ENCODE results near the gene RNASE13.
"Not testable (repeated sequence)": the region's sequence is repeated elsewhere in the genome, so short reads cannot be mapped to it uniquely, and the experiment has no call there.

RNASE13 gene

DNA sequence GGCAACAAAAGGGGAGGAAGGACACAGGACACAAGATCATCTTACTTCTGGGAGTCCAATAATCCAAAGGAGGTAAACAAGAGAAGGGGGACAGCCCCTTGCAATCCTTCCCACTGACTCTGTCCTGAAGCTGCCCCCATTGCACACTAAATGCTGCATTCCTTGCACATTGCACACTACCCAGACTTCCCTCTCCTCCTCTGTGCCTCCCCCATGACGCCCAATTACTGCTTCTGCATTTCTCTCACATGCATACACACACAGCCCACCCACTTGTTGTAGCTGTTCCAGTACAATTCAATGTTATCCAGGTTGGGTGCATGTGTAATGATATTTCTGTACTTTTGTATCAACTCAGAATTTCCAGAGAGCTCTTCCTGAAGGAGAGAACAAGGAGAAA is 15.2 kb downstream of the RNASE13 start:
- peak; percentile 70 for DNase-seq

GRCh38 chr14:21018781-21019180 is 15.8 kb downstream of the RNASE13 start:
- no peak for DNase-seq

DNA sequence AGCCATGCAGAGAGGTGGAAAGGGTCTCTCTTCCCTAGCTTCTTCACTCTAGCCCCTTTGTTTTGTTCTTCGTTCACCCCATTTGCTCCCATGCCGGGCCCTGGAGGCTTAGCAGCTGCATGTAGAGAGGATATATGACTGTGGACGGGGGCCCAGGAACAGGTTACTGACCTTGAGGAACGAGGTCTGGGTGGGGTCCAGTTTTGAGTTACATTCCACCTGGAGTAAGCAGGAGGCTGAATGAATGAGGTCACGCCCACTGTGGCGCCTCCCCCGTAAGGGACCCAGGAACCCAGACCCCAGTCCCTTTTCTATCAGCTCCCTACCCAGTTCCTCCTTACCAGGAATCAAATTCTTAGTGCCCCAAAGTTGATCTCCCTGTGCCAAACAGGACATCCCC is 16.3 kb downstream of the RNASE13 start:
- DNase-seq, result no peak

DNA sequence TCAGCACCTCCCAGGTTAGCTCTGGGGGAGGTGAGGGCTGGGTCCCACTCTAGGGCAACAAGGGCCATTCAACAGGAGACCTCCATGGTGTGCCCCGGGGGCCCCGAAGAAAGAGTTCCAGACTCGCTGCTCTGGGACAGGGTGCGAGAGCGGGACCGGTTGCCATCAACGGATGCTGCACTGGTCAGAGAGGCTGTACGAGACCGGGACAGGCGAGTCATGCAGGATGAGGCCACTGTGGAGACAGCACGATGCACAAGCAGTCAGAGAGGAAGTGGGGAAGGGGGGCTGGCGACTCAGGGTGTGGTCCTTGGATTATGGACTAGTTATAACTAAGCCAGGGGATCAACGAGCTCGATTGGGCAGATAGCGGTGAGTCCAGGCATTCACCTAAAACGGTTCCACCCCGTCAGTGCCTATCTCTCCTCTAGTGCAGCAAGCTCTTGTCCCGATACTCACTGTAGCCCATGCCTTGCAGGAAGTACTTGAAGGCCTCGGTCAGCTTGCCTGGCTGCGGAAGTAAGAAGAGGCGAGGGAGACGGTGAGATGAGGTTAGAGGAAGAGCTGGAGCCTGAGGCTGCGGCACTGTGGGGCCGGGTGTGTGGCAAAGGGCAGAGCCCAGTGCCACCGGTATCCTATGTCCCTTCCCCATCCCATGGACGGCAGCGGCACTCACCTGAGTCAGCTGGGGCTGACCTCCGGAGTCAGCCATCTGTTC is 16.9 kb downstream of the RNASE13 start:
- no peak for DNase-seq

GRCh38 chr14:21016413-21017190 is 18.0 kb downstream of the RNASE13 start:
- DNase-seq, result no peak

GRCh38 chr14:21015312-21015711 is 19.3 kb downstream of the RNASE13 start:
- DNase-seq, result no peak

GRCh38 chr14:21014761-21015190 is 19.8 kb downstream of the RNASE13 start:
- DNase-seq, result peak; percentile 77

DNA sequence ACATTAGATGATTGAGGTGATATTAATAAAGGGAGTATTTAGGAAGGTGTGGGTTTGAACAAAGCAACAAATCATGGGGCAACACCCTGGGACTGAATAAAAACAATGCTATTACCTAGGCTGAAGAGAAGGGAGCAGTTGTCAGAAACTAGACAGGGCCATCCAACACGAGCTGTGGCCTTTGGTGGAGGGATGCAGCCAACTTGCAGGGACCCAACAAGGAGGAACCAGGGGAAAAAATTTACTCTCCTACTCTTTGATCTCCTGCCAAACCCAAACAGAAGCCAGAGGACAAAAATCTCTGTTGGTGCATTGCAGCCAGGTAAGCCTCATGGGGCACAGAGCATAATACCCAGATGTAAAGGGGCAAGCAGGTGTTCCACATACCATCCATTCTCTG is 23.5 kb downstream of the RNASE13 start:
- no peak for DNase-seq

- not testable (repeated sequence) for DNase-seq
These were observed 24.9 kb downstream of the RNASE13 start for GRCh38 chr14:21009721-21010120.

DNA sequence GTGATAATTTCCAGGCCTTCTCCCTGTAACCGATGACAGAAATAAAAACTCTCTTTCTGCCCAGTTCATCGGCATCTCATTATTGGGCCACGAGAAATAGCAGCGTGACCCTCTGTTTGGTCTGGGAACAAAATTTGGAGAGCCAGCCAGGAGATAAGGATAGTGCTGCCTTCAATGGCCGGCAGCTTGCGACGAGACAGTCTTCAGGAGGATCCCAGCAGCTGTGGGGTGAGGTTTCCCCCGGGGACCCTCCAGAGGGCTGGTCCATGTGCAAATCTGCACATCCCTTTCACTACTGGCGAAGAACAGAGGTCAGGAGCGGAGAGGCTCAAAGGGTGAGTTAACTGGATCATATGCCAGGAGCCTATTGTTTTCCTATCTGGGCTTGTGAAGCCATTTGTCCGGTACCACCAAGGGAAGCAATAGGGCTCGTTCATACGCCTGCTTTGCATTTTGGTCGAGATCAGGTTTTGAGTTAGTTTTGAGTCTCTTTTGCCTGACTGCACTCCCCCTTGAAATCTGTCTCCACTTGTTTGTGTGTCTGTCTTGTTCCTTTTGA is 30.7 kb downstream of the RNASE13 start:
- DNase-seq, result no peak

DNA sequence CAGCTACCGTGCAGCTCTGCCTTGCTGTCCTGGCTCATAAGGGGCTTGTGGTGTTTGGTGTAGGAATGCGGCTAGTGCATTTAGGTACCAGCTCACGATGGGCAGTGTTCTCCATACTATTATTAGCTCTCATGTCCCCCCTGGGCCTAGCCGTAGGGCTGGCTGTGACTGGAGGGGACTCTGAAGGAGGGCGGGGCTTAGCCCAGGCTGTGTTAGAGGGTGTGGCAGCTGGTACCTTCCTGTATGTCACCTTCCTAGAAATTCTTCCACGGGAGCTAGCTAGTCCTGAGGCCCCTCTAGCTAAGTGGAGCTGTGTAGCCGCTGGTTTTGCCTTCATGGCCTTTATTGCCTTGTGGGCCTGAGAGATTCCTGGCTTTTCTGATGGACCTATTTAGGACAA is 33.4 kb downstream of the RNASE13 start:
- DNase-seq, result no peak

DNA sequence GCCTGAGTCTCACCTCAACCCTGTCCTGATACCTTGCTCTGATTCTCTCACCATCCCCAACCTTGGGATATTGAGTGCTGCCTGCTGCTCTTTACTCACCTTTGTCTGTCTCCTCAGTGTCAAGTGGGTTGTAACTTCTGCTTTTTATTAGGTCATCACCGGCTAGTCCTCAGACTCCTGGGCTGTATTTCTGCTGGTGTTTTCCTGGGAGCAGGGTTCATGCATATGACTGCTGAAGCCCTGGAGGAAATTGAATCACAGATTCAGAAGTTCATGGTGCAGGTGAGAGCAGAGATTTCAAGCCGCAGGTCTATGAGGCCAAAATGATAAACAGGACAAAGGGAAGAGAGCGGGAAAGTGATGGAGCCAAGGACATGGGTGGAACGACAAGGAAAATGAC is 35.0 kb downstream of the RNASE13 start:
- no peak for DNase-seq

- DNase-seq, result peak; percentile 78
These were observed 35.8 kb downstream of the RNASE13 start, which contains the start of gene SLC39A2 for GRCh38 chr14:20998674-20999366. SLC39A2 (plus strand) TSS chr14:20999293; CDS start chr14:20999447, 154 bp downstream.

- no peak for DNase-seq
These were observed 36.5 kb downstream of the RNASE13 start for GRCh38 chr14:20998139-20998538.

- no peak for DNase-seq
These were observed 37.0 kb downstream of the RNASE13 start for GRCh38 chr14:20997564-20997963.

GRCh38 chr14:20997115-20997514 is 37.5 kb downstream of the RNASE13 start:
- no peak for DNase-seq

GRCh38 chr14:20996521-20996920 is 38.1 kb downstream of the RNASE13 start:
- no peak for DNase-seq

- peak; percentile 98 for DNase-seq
These were observed 44.6 kb downstream of the RNASE13 start, which contains the start of gene METTL17 for GRCh38 chr14:20989787-20990600. METTL17 (plus strand) TSS chr14:20989980; CDS start chr14:20990003, 23 bp downstream.

DNA sequence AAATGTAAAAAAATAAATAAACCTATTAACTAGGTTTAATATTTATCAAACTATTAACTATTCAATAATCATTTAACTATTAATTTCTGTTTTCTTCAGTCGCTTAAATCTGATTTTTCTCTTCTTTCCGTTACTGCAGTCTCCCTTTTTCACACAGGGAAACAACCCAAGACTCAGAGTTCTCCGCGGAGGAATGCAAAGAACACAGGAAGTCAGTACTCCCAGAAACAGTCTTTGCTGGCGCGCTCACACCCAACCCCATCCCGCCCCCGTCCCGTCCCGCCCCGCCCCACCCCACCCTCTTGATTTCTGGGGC is 45.2 kb downstream of the RNASE13 start:
- no peak for DNase-seq

- no peak for DNase-seq
These were observed 45.7 kb downstream of the RNASE13 start for GRCh38 chr14:20988717-20989470.

DNA sequence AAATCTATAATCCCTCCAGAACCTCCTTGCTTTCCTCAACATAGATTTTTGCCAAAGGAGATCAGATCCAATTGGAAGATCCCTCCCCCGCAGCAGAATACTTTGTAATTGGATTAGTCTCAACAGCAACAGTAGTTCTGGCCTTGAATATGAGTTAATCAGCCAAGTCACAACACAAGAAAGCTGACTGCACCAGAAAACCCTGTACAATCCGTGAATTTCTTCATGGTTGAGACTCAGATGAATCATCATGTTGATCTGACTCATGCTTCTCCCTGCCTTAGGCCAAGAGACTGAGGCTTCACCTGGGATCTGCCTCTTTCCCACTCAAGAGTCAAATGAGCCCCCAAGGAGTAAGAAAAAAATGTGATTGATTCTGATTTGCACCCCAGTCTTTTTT is 47.8 kb downstream of the RNASE13 start:
- DNase-seq, result peak; percentile 95

DNA sequence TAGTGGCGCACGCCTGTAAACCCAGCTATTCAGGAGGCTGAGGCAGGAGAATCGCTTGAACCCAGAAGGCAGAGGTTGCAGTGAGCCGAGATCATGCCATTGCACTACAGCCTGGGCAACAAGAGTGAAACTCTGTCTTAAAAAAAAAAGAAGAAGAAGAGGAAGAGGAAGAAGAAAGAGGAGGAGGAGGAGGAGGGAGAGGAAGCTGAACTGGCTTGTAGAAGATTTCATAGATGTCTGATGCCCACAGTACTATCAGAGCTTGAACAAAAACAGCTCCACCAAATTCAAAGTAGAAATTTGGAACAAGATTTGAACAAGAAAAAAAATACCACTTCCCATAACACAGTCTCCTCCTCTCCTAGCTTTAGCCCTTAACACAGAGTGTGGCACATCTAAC is 49.0 kb downstream of the RNASE13 start:
- DNase-seq, result not testable (repeated sequence)
